Natural killer cell (primary cell): ENCODE measurements around the gene NAALADL2. TPM values are rescaled to one million over a fixed set of nuclear protein-coding genes. Genes with fewer than 3 reads are reported as not detected.

Experiments used
- ATAC-seq, 3 donors: fragments of 150-1000 bp in 2 of 3; fragments of 200-7000 bp in 1 of 3; cut with Tn5 transposase; 1 replicate in 1 of 3; 2 replicates in 2 of 3; pipeline ENCODE4 v1.10.0; 2021; ENCODE audit warnings: mild to moderate bottlenecking in 2 of 3, moderate library complexity in 2 of 3
- DNase-seq, 2 donors: peaks; one replicate each; pipeline versions ENCODE4 v3.0.0 to v3.0.0-alpha.2; 2013 to 2021; ENCODE audit warnings: mixed read lengths in 1 of 2
- H3K27ac ChIP-seq: one replicate; pipeline ENCODE4 v1.5.1; 2013; ENCODE audit warnings: mild to moderate bottlenecking, low read length
- H3K27me3 ChIP-seq: one replicate; pipeline ENCODE4 v1.6.1; 2013; ENCODE audit warnings: low read length; ENCODE audit not compliant: control insufficient read depth, insufficient read depth
- H3K36me3 ChIP-seq: one replicate; pipeline ENCODE4 v1.6.1; 2013; ENCODE audit warnings: low read length; ENCODE audit not compliant: control insufficient read depth, insufficient read depth
- H3K4me1 ChIP-seq: one replicate; pipeline ENCODE4 v1.6.1; 2013; ENCODE audit warnings: low read length; ENCODE audit not compliant: control insufficient read depth, insufficient read depth
- H3K4me3 ChIP-seq: one replicate; pipeline ENCODE4 v1.5.1; 2013; ENCODE audit warnings: low read length
- H3K9me3 ChIP-seq: one replicate; pipeline ENCODE4 v1.6.1; 2013; ENCODE audit warnings: low read length; ENCODE audit not compliant: control insufficient read depth, insufficient read depth
- H3K27ac Mint-ChIP-seq, 2 donors: one replicate each; pipeline ENCODE4 v1.8.0; 2022; ENCODE audit warnings: mild to moderate bottlenecking in 2 of 2, mixed read lengths in 2 of 2, moderate library complexity in 1 of 2
- H3K27me3 Mint-ChIP-seq, 2 donors: one replicate each; pipeline ENCODE4 v1.8.0; 2022; ENCODE audit warnings: low read depth in 2 of 2, mixed read lengths in 2 of 2
- H3K36me3 Mint-ChIP-seq: one replicate; pipeline ENCODE4 v1.8.0; 2022; ENCODE audit warnings: mixed read lengths
- H3K4me1 Mint-ChIP-seq, 2 donors: one replicate each; pipeline ENCODE4 v1.8.0; 2022; ENCODE audit warnings: mixed read lengths in 2 of 2
- H3K4me3 Mint-ChIP-seq: one replicate; pipeline ENCODE4 v1.8.0; 2022; ENCODE audit warnings: mild to moderate bottlenecking, moderate library complexity, mixed read lengths
- H3K9me3 Mint-ChIP-seq, 2 donors: one replicate each; pipeline ENCODE4 v1.8.0; 2022; ENCODE audit warnings: mixed read lengths in 2 of 2
- WGBS: methylation state at CpG from one replicate; pipeline ENCODE4 v1.1.7; 2013; ENCODE audit warnings: missing lambda C conversion rate; ENCODE audit not compliant: insufficient coverage; 5-methylcytosine and 5-hydroxymethylcytosine counted together
- intact Hi-C: fragments of 100-400 bp; cut with micrococcal nuclease; formaldehyde crosslinking; loops from one replicate; pipeline ENCODE4 v1.14.2; 2022
- total RNA-seq, 4 donors: library from RNA; stranded (reverse); fragments of 120-200 nt in 1 of 4; gene quantifications; one replicate each; pipeline versions ENCODE4 v1.2.3 to v1.2.4, GENCODE V29; 2013 to 2022
- TF ChIP-seq, protein P1 (sequence below): fragments of 200-600 bp; IDR thresholded peaks from one replicate; pipeline ENCODE4 v1.8.0; 2022; ENCODE audit warnings: antibody characterized with exemption

NAALADL2 gene
- total RNA-seq, 3 donors from 2014 or later (not counting 1 experiment from before 2014, with no cell fraction given): not detected

DNA sequence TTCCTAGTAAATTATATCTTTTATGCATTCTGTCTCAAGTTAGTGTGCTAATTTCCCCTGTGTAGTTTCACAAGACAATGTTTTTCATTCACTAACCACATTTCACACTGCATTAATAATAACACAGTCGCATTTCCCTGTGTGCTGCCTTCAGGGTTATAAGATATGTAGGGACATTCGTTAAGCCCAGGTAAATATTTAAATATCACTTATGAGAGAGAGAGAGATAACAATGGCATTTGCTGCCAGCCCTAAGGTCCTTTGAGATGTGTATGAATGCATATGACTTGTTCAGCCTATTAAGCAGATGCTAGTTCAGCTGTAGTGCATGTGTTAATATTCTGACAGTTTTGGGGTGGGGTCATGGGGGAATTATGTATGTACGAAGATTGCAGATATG, 876.7 kb downstream of the NAALADL2 start:
- no peak for ATAC-seq
- peaks cover 8% of the 10 kb centered on the region for H3K36me3 Mint-ChIP-seq
- no peak overlapping the region for H3K27ac ChIP-seq
- no peak overlapping the region for H3K4me3 Mint-ChIP-seq
- H3K27me3 ChIP-seq: no peaks in the 10 kb centered on the region
- H3K9me3 Mint-ChIP-seq: peaks cover 12 to 35% of the 10 kb centered on the region in 2 donors
- intact Hi-C loops: no loop called here
- TF ChIP-seq, protein P1, sequence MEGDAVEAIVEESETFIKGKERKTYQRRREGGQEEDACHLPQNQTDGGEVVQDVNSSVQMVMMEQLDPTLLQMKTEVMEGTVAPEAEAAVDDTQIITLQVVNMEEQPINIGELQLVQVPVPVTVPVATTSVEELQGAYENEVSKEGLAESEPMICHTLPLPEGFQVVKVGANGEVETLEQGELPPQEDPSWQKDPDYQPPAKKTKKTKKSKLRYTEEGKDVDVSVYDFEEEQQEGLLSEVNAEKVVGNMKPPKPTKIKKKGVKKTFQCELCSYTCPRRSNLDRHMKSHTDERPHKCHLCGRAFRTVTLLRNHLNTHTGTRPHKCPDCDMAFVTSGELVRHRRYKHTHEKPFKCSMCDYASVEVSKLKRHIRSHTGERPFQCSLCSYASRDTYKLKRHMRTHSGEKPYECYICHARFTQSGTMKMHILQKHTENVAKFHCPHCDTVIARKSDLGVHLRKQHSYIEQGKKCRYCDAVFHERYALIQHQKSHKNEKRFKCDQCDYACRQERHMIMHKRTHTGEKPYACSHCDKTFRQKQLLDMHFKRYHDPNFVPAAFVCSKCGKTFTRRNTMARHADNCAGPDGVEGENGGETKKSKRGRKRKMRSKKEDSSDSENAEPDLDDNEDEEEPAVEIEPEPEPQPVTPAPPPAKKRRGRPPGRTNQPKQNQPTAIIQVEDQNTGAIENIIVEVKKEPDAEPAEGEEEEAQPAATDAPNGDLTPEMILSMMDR: no peak
- H3K4me1 Mint-ChIP-seq: no peaks in the 10 kb centered on the region
- no peak for DNase-seq
- 75% methylated on average over 1 of the region's 3 CpGs for WGBS
- no peaks in the 10 kb centered on the region for H3K4me1 ChIP-seq
- no peak overlapping the region for H3K4me3 ChIP-seq
- peaks cover 3% of the 10 kb centered on the region for H3K9me3 ChIP-seq
- H3K36me3 ChIP-seq: no peaks in the 10 kb centered on the region
- no peaks in the 10 kb centered on the region for H3K27me3 Mint-ChIP-seq
- H3K27ac Mint-ChIP-seq: no peak overlapping the region

DNA sequence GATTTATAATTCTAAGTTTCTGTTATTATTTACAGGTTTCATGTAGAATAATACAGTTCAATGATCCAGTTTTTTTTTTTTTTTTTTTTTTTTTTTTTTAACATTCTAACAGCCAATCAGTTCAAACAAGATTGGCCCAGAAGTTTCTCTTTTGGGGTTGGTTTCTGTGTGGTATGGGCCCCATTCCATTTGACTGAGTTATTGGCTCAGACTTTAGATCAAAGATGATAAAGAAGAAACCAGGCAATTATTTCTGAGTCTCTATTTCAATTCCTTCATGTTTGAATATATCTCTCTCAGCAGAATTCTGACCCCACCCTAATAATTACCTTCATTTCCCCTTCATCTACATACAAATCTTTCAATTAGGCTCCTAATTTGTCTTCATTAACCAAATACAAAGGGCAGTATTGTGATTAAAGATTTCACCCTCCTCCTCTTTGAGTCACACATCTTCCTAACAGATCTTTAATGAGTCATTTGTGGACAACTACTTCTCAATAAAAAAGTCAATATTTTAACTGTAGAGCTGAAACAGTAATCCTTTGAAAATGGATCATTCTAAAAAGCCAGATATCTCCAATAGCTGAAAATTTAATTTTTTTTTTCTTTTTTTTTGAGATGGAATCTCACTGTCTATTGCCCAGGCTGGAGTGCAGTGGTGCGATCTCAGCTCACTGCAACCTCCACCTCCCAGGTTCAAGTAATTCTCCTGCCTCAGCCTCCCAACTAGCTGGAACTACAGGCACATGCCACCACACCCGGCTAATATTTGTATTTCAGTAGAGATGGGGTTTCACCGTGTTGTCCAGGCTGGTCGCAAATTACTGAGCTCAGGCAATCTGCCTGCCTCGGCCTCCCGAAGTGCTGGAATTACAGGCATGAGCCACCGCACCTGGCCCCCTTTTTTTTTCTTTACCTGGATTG, 878.8 kb downstream of the NAALADL2 start:
- Histone ChIP-seq H3K36me3 (no peaks in the 10 kb centered on the region), H3K4me1 (no peaks in the 10 kb centered on the region), H3K27ac (no peak overlapping the region), H3K4me3 (no peak overlapping the region), H3K9me3 (peaks cover 3% of the 10 kb centered on the region), H3K27me3 (no peaks in the 10 kb centered on the region)
- peaks cover 9 to 21% of the 10 kb centered on the region in 2 donors for H3K9me3 Mint-ChIP-seq
- H3K27me3 Mint-ChIP-seq: no peaks in the 10 kb centered on the region
- WGBS: 90% methylated on average over 7 of the region's 7 CpGs
- peaks cover 8% of the 10 kb centered on the region for H3K36me3 Mint-ChIP-seq
- TF ChIP-seq, protein P1: no peak
- no peak for ATAC-seq
- intact Hi-C loops: no loop called here
- no peak overlapping the region for H3K27ac Mint-ChIP-seq
- H3K4me1 Mint-ChIP-seq: no peaks in the 10 kb centered on the region
- DNase-seq: no peak
- no peak overlapping the region for H3K4me3 Mint-ChIP-seq

DNA sequence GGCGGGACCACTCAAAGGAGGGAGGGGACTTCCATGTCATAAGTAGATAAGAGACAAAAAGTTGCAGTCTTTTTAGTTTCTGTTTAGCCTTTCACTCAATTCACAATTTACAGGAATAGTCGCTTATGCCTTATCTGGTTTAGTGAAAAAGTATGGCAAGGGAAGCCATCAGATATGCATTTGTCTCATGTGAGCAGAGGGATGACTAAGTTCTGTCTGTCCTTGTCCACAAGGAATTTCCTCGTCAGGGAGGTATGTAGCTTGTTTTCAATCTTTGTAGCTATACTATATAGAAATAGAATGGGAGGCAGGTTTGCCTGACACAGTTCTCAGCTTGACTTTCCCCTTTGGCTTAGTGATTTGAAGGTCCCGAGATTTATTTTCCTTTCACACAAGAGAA, 882.8 kb downstream of the NAALADL2 start:
- H3K27me3 ChIP-seq: no peaks in the 10 kb centered on the region
- ATAC-seq: no peak
- Mint-ChIP-seq H3K9me3 (peaks cover 12 to 20% of the 10 kb centered on the region in 2 donors), H3K27me3 (no peaks in the 10 kb centered on the region), H3K4me1 (no peaks in the 10 kb centered on the region), H3K27ac (no peak overlapping the region), H3K4me3 (no peak overlapping the region), H3K36me3 (peaks cover 8% of the 10 kb centered on the region)
- H3K4me1 ChIP-seq: no peaks in the 10 kb centered on the region
- no peak for DNase-seq
- no peak overlapping the region for H3K4me3 ChIP-seq
- intact Hi-C loops: no loop called here
- H3K9me3 ChIP-seq: peaks cover 4% of the 10 kb centered on the region
- H3K27ac ChIP-seq: no peak overlapping the region
- 96% methylated on average over 3 of the region's 4 CpGs for WGBS
- H3K36me3 ChIP-seq: no peaks in the 10 kb centered on the region
- TF ChIP-seq, protein P1: no peak
